GM20431 (cell line): ENCODE data around the gene TMCO6.
"Not testable (repeated sequence)": the region's sequence is repeated elsewhere in the genome, so short reads cannot be mapped to it uniquely, and the experiment has no call there.

Experiments used
- in situ Hi-C: fragments of 300-500 bp; cut with MseI, MboI; formaldehyde crosslinking; loops from one replicate; pipeline ENCODE4 v1.15.0; 2020; ENCODE audit warnings: low sequenced_read_pairs; ENCODE audit not compliant: unreplicated experiment

The TMCO6 gene

GRCh38 chr5:140639148-140639981, at the start of gene TMCO6:
TSS of gene TMCO6 (plus strand) at chr5:140639451. CDS start at chr5:140639528, 77 bp downstream.
- in situ Hi-C loops: loop anchor here (25.0 kb wide), 1 partner anchor 277 kb away; the partner anchor contains the start of gene SLC4A9

- in situ Hi-C loops: no loop called here
Observed at GRCh38 chr5:140590861-140591260, 48.4 kb upstream of the TMCO6 start.

GRCh38 chr5:140591747-140592372, 47.4 kb upstream of the TMCO6 start:
- in situ Hi-C loops: no loop called here

GRCh38 chr5:140593070-140593469, 46.2 kb upstream of the TMCO6 start:
- in situ Hi-C loops: not testable (repeated sequence)

GRCh38 chr5:140594169-140594568, 45.1 kb upstream of the TMCO6 start:
- in situ Hi-C loops: no loop called here

- in situ Hi-C loops: no loop called here
Observed at GRCh38 chr5:140595538-140596300, 43.5 kb upstream of the TMCO6 start.

GRCh38 chr5:140596321-140596741, 42.9 kb upstream of the TMCO6 start:
- in situ Hi-C loops: no loop called here

GRCh38 chr5:140598836-140599235, 40.4 kb upstream of the TMCO6 start:
- in situ Hi-C loops: no loop called here

- in situ Hi-C loops: no loop called here
Observed at GRCh38 chr5:140600096-140600495, 39.2 kb upstream of the TMCO6 start.

GRCh38 chr5:140602147-140602546, 37.1 kb upstream of the TMCO6 start:
- in situ Hi-C loops: no loop called here

GRCh38 chr5:140603446-140603698, 35.9 kb upstream of the TMCO6 start:
- in situ Hi-C loops: not testable (repeated sequence)

GRCh38 chr5:140603734-140604133, 35.5 kb upstream of the TMCO6 start:
- in situ Hi-C loops: no loop called here

- in situ Hi-C loops: no loop called here
Observed at GRCh38 chr5:140605879-140606278, 33.4 kb upstream of the TMCO6 start.

- in situ Hi-C loops: no loop called here
Observed at GRCh38 chr5:140607031-140607430, 32.2 kb upstream of the TMCO6 start.

GRCh38 chr5:140608722-140609121, 30.5 kb upstream of the TMCO6 start:
- in situ Hi-C loops: no loop called here

- in situ Hi-C loops: no loop called here
Observed at GRCh38 chr5:140609126-140609525, 30.1 kb upstream of the TMCO6 start.

GRCh38 chr5:140611020-140611521, 28.2 kb upstream of the TMCO6 start:
- in situ Hi-C loops: no loop called here

GRCh38 chr5:140622301-140622700, 16.9 kb upstream of the TMCO6 start:
- in situ Hi-C loops: no loop called here

- in situ Hi-C loops: not testable (repeated sequence)
Observed at GRCh38 chr5:140623061-140623460, 16.2 kb upstream of the TMCO6 start.

GRCh38 chr5:140624886-140625285, 14.4 kb upstream of the TMCO6 start:
- in situ Hi-C loops: loop anchor here (25.0 kb wide), 1 partner anchor 263 kb away; the partner anchor contains the start of gene SLC4A9

- in situ Hi-C loops: loop anchor here (25.0 kb wide), 1 partner anchor 266 kb away; the partner anchor contains the start of gene SLC4A9
Observed at GRCh38 chr5:140627972-140628371, 11.3 kb upstream of the TMCO6 start.
